Adipocyte (in vitro differentiated cells): Measurements from ENCODE around the gene HSFX3.
"Not testable (repeated sequence)": the region's sequence is repeated elsewhere in the genome, so short reads cannot be mapped to it uniquely, and the experiment has no call there.

Experiments
- DNase-seq: peaks from one replicate; pipeline ENCODE4 v3.0.0-alpha.2; 2015; ENCODE audit warnings: low read depth
- H3K27me3 ChIP-seq: replicated peaks from 2 replicates; pipeline ENCODE4 v1.7.0; 2013; ENCODE audit warnings: mild to moderate bottlenecking, low read length, moderate library complexity; ENCODE audit not compliant: control insufficient read depth, insufficient read depth
- H3K36me3 ChIP-seq: 2 replicates; pipeline ENCODE4 v1.7.0; 2013; ENCODE audit warnings: low read length, mild to moderate bottlenecking, moderate library complexity; ENCODE audit not compliant: control insufficient read depth, insufficient read depth, severe bottlenecking
- H3K4me1 ChIP-seq: 2 replicates; pipeline ENCODE4 v1.7.0; 2013; ENCODE audit warnings: mild to moderate bottlenecking, low read length, moderate library complexity; ENCODE audit not compliant: control insufficient read depth, insufficient read depth
- H3K4me3 ChIP-seq: 2 replicates; pipeline ENCODE4 v1.7.0; 2013; ENCODE audit warnings: mild to moderate bottlenecking, low read length, moderate library complexity
- H3K9ac ChIP-seq: 2 replicates; pipeline ENCODE4 v1.7.0; 2013; ENCODE audit warnings: mild to moderate bottlenecking, low read length, moderate library complexity
- H3K9me3 ChIP-seq: 2 replicates; pipeline ENCODE4 v1.7.0; 2013; ENCODE audit warnings: mild to moderate bottlenecking, low read length, moderate library complexity; ENCODE audit not compliant: control insufficient read depth

HSFX3 gene

GRCh38 chrX:149513825-149514428 is 35.8 kb downstream of the HSFX3 start:
- DNase-seq: no peak
- H3K27me3 ChIP-seq: peaks cover 39% of the 10 kb centered on the region
- H3K9me3 ChIP-seq: peaks cover 5% of the 10 kb centered on the region
- no peaks in the 10 kb centered on the region for H3K4me1 ChIP-seq
- H3K4me3 ChIP-seq: no peak overlapping the region
- no peaks in the 10 kb centered on the region for H3K36me3 ChIP-seq
- H3K9ac ChIP-seq: no peak overlapping the region

- peaks cover 2% of the 10 kb centered on the region for H3K9me3 ChIP-seq
- H3K4me1 ChIP-seq: no peaks in the 10 kb centered on the region
- peak; percentile 46 for DNase-seq
- peaks cover 55% of the 10 kb centered on the region for H3K27me3 ChIP-seq
- no peaks in the 10 kb centered on the region for H3K36me3 ChIP-seq
- no peak overlapping the region for H3K4me3 ChIP-seq
- no peak overlapping the region for H3K9ac ChIP-seq
Observed at GRCh38 chrX:149512225-149512885, 37.4 kb downstream of the HSFX3 start.

GRCh38 chrX:149511081-149511480 is 38.6 kb downstream of the HSFX3 start:
- no peak for DNase-seq
- no peaks in the 10 kb centered on the region for H3K4me1 ChIP-seq

GRCh38 chrX:149510386-149510785 is 39.3 kb downstream of the HSFX3 start:
- Histone ChIP-seq H3K9me3 (no peaks in the 10 kb centered on the region), H3K9ac (no peak overlapping the region), H3K27me3 (peaks cover 44% of the 10 kb centered on the region), H3K36me3 (no peaks in the 10 kb centered on the region), H3K4me1 (no peaks in the 10 kb centered on the region), H3K4me3 (no peak overlapping the region)
- DNase-seq: no peak

More at GRCh38 chrX:149511081-149511480, 38.6 kb downstream of the HSFX3 start:
- Histone ChIP-seq H3K27me3 (peaks cover 49% of the 10 kb centered on the region), H3K4me3 (no peak overlapping the region), H3K9ac (no peak overlapping the region), H3K36me3 (no peaks in the 10 kb centered on the region), H3K9me3 (no peaks in the 10 kb centered on the region)

GRCh38 chrX:149508467-149508866 is 41.3 kb downstream of the HSFX3 start:
- Histone ChIP-seq H3K27me3 (peaks cover 38% of the 10 kb centered on the region), H3K9me3 (no peaks in the 10 kb centered on the region), H3K4me1 (peaks cover 7% of the 10 kb centered on the region), H3K9ac (no peak overlapping the region), H3K4me3 (no peak overlapping the region), H3K36me3 (no peaks in the 10 kb centered on the region)
- no peak for DNase-seq

GRCh38 chrX:149506349-149506748 is 43.4 kb downstream of the HSFX3 start:
- H3K36me3 ChIP-seq: peaks cover 3% of the 10 kb centered on the region
- H3K4me1 ChIP-seq: peaks cover 7% of the 10 kb centered on the region
- H3K9me3 ChIP-seq: no peaks in the 10 kb centered on the region
- H3K27me3 ChIP-seq: peaks cover 38% of the 10 kb centered on the region
- no peak for DNase-seq
- no peak overlapping the region for H3K4me3 ChIP-seq
- H3K9ac ChIP-seq: no peak overlapping the region

- H3K4me3 ChIP-seq: peak overlapping the region; percentile 84
- peaks cover 7% of the 10 kb centered on the region for H3K4me1 ChIP-seq
- no peak overlapping the region for H3K9ac ChIP-seq
- H3K27me3 ChIP-seq: peaks cover 32% of the 10 kb centered on the region
- no peaks in the 10 kb centered on the region for H3K9me3 ChIP-seq
- DNase-seq: no peak
- peaks cover 9% of the 10 kb centered on the region for H3K36me3 ChIP-seq
Observed at GRCh38 chrX:149505671-149506070, 44.1 kb downstream of the HSFX3 start.

GRCh38 chrX:149504915-149505651 is 44.6 kb downstream of the HSFX3 start, which contains the start of gene IDS:
Gene IDS (minus strand): TSS chrX:149505306. CDS start chrX:149505137, 169 bp downstream.
- Histone ChIP-seq H3K4me3 (peak within 1 kb of the TSS; percentile 84), H3K36me3 (peaks cover 15% of the 10 kb centered on the region)

GRCh38 chrX:149504226-149504914 is 45.4 kb downstream of the HSFX3 start:
- Histone ChIP-seq H3K4me1 (peaks cover 7% of the 10 kb centered on the region), H3K27me3 (peaks cover 22% of the 10 kb centered on the region), H3K4me3 (peak overlapping the region; percentile 84), H3K9me3 (no peaks in the 10 kb centered on the region), H3K36me3 (peaks cover 19% of the 10 kb centered on the region), H3K9ac (peak overlapping the region; percentile 86)
- DNase-seq: peak; percentile 37

More at GRCh38 chrX:149504915-149505651, 44.6 kb downstream of the HSFX3 start, which contains the start of gene IDS:
- Histone ChIP-seq H3K27me3 (peaks cover 26% of the 10 kb centered on the region), H3K4me1 (peaks cover 7% of the 10 kb centered on the region), H3K9ac (peak within 1 kb of the TSS; percentile 86), H3K9me3 (no peaks in the 10 kb centered on the region)
- DNase-seq: peak; percentile 90

GRCh38 chrX:149503446-149503845 is 46.3 kb downstream of the HSFX3 start:
- H3K4me1 ChIP-seq, H3K9ac ChIP-seq, H3K4me3 ChIP-seq, H3K9me3 ChIP-seq: not testable (repeated sequence)
- Histone ChIP-seq H3K27me3 (peaks cover 12% of the 10 kb centered on the region), H3K36me3 (peaks cover 19% of the 10 kb centered on the region)
- DNase-seq: peak; percentile 42

- H3K27me3 ChIP-seq, H3K4me1 ChIP-seq, H3K4me3 ChIP-seq, H3K9me3 ChIP-seq, DNase-seq, H3K9ac ChIP-seq: not testable (repeated sequence)
- peaks cover 19% of the 10 kb centered on the region for H3K36me3 ChIP-seq
Observed at GRCh38 chrX:149502923-149503322, 46.8 kb downstream of the HSFX3 start.
